ENCODE results near the gene HSD17B12. TPM values are rescaled to one million over a fixed set of nuclear protein-coding genes. Genes with fewer than 3 reads are reported as not detected.

Gene HSD17B12
- total RNA-seq, 6 donors from 2014 or later = 26.6 to 107 (median 74.4) TPM

- ATAC-seq (ENCODE audit: low FRiP score in 2 of 2) (no peak), DNase-seq (no peak)
- TF ChIP-seq POLR2AphosphoS5 (IDR thresholded peaks at IDR 0.05) (no peak), CTCF (IDR thresholded peaks at IDR 0.05) (no peak), POLR2A (IDR thresholded peaks at IDR 0.05) (no peak), EP300 (IDR thresholded peaks at IDR 0.05) (no peak)
- WGBS, 2 donors = 97 to 98% methylated on average over 7 of the region's 7 CpGs
- H3K36me3 ChIP-seq = no peaks in the 10 kb centered on the region
- no peak overlapping the region for H3K4me3 ChIP-seq
- H3K4me1 ChIP-seq = no peaks in the 10 kb centered on the region
- H3K9me3 ChIP-seq = no peaks in the 10 kb centered on the region
- H3K27me3 ChIP-seq = no peaks in the 10 kb centered on the region
- H3K27ac ChIP-seq = no peak overlapping the region
Observed at GRCh38 chr11:43772733-43773132, 92.2 kb downstream of the HSD17B12 start.

- Histone ChIP-seq H3K4me1 (no peaks in the 10 kb centered on the region), H3K27me3 (no peaks in the 10 kb centered on the region), H3K36me3 (no peaks in the 10 kb centered on the region), H3K27ac (no peak overlapping the region), H3K9me3 (no peaks in the 10 kb centered on the region), H3K4me3 (no peak overlapping the region)
- 100% methylated on average over 2 of the region's 2 CpGs for WGBS, 2 donors
- no peak for DNase-seq
- ATAC-seq (ENCODE audit: low FRiP score in 2 of 2) = no peak
- TF ChIP-seq EP300 (IDR thresholded peaks at IDR 0.05) = no peak
- TF ChIP-seq POLR2A (IDR thresholded peaks at IDR 0.05) = no peak
- no peak for TF ChIP-seq CTCF (IDR thresholded peaks at IDR 0.05)
Observed at GRCh38 chr11:43774786-43775185, 94.2 kb downstream of the HSD17B12 start.

- Histone ChIP-seq H3K27ac (no peak overlapping the region), H3K9me3 (peaks cover 5 to 11% (median 7%) of the 10 kb centered on the region in 4 donors), H3K4me1 (no peaks in the 10 kb centered on the region), H3K4me3 (no peak overlapping the region), H3K36me3 (no peaks in the 10 kb centered on the region), H3K27me3 (no peaks in the 10 kb centered on the region)
- no peak for DNase-seq
- TF ChIP-seq EP300 (IDR thresholded peaks at IDR 0.05) (no peak), POLR2AphosphoS5 (IDR thresholded peaks at IDR 0.05) (no peak), POLR2A (IDR thresholded peaks at IDR 0.05) (no peak), CTCF (IDR thresholded peaks at IDR 0.05) (no peak)
- WGBS, 2 donors = 96 to 97% methylated on average over 2 of the region's 2 CpGs
- no peak for ATAC-seq (ENCODE audit: low FRiP score in 2 of 2)
Observed at GRCh38 chr11:43779306-43779705, 98.8 kb downstream of the HSD17B12 start.

DNA sequence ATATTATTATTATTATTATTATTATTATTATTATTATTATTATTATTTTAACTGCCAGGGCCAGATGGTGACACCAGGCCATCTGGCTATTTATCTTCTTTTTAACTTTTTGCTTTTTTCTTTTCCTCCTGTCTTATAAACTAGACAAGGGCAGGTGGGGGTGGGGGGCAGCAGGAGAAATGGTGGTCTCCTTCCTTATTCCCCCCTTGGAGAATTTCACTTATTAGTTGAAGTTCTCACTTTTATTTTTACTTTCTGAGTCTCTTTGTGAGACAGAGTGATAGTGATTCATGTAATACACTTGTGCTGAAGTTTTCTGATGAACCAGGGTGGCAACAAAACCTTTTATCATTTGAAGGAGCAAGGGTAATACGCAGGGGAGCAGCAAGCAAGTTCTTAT, 103.8 kb downstream of the HSD17B12 start:
- ATAC-seq (ENCODE audit: low FRiP score in 2 of 2) (no peak), DNase-seq (no peak)
- Histone ChIP-seq H3K27ac (no peak overlapping the region), H3K4me3 (no peak overlapping the region), H3K36me3 (no peaks in the 10 kb centered on the region), H3K9me3 (peaks cover 5 to 19% (median 16%) of the 10 kb centered on the region in 4 donors), H3K27me3 (no peaks in the 10 kb centered on the region), H3K4me1 (no peaks in the 10 kb centered on the region)
- 96 to 100% methylated on average over 1 of the region's 1 CpG for WGBS, 2 donors
- no peak for TF ChIP-seq POLR2A (IDR thresholded peaks at IDR 0.05)
- no peak for TF ChIP-seq EP300 (IDR thresholded peaks at IDR 0.05)
- TF ChIP-seq CTCF (IDR thresholded peaks at IDR 0.05) = no peak
- TF ChIP-seq POLR2AphosphoS5 (IDR thresholded peaks at IDR 0.05) = no peak

- no peak overlapping the region for H3K4me3 ChIP-seq
- WGBS, 2 donors = 88 to 90% methylated on average over 2 of the region's 2 CpGs
Observed at GRCh38 chr11:43784866-43785265, 104.3 kb downstream of the HSD17B12 start.

More at GRCh38 chr11:43784866-43785265, 104.3 kb downstream of the HSD17B12 start:
- H3K9me3 ChIP-seq = peaks cover 5 to 19% (median 16%) of the 10 kb centered on the region in 4 donors
- H3K4me1 ChIP-seq = no peaks in the 10 kb centered on the region
- H3K27me3 ChIP-seq = no peaks in the 10 kb centered on the region
- H3K36me3 ChIP-seq = no peaks in the 10 kb centered on the region
- no peak for TF ChIP-seq POLR2A (IDR thresholded peaks at IDR 0.05)
- no peak for TF ChIP-seq POLR2AphosphoS5 (IDR thresholded peaks at IDR 0.05)
- no peak for ATAC-seq (ENCODE audit: low FRiP score in 2 of 2)
- no peak for DNase-seq
- H3K27ac ChIP-seq = no peak overlapping the region
